SHP77 (cell line): Measurements from ENCODE around the gene KIAA0513.
A peak's percentile ranks its signal among the peaks of the same experiment; 100 is the strongest.
"Not testable (repeated sequence)": the region's sequence is repeated elsewhere in the genome, so short reads cannot be mapped to it uniquely, and the experiment has no call there.

Source experiments
- DNase-seq, 2 experiments: peaks; one replicate each; lab custom pipeline; 2025; lab: John Stamatoyannopoulos, UW

The KIAA0513 gene

GRCh38 chr16:85029981-85030401, 2.4 kb downstream of the KIAA0513 start:
- no peak for DNase-seq

- no peak for DNase-seq
These were observed 3.9 kb downstream of the KIAA0513 start for GRCh38 chr16:85031451-85031850.

- DNase-seq = not testable (repeated sequence)
These were observed 4.6 kb downstream of the KIAA0513 start for GRCh38 chr16:85032187-85032586.

- no peak for DNase-seq
These were observed 5.6 kb downstream of the KIAA0513 start for GRCh38 chr16:85033171-85033570.

GRCh38 chr16:85034591-85035433, 7.2 kb downstream of the KIAA0513 start:
- DNase-seq = peak in 1 of 2 experiments; percentile 17

GRCh38 chr16:85036236-85037049, 8.8 kb downstream of the KIAA0513 start:
- DNase-seq = peak; percentile 29 to 49

GRCh38 chr16:85037050-85037410, 9.4 kb downstream of the KIAA0513 start:
- DNase-seq = peak; percentile 89 to 97

- DNase-seq = no peak
These were observed 10.1 kb downstream of the KIAA0513 start for GRCh38 chr16:85037721-85038120.

- no peak for DNase-seq
These were observed 13.1 kb downstream of the KIAA0513 start for GRCh38 chr16:85040685-85041084.

- DNase-seq = peak; percentile 37 to 44
These were observed 13.9 kb downstream of the KIAA0513 start for GRCh38 chr16:85041219-85042166.

- DNase-seq = no peak
These were observed 14.6 kb downstream of the KIAA0513 start for GRCh38 chr16:85042167-85042526.

GRCh38 chr16:85042606-85043005, 15.0 kb downstream of the KIAA0513 start:
- DNase-seq = no peak

GRCh38 chr16:85045077-85045476, 17.5 kb downstream of the KIAA0513 start:
- DNase-seq = no peak

GRCh38 chr16:85045641-85046471, 18.3 kb downstream of the KIAA0513 start:
- no peak for DNase-seq

GRCh38 chr16:85046472-85046916, 18.9 kb downstream of the KIAA0513 start:
- no peak for DNase-seq

GRCh38 chr16:85046931-85047866, 19.6 kb downstream of the KIAA0513 start:
- no peak for DNase-seq

- no peak for DNase-seq
These were observed 20.4 kb downstream of the KIAA0513 start for GRCh38 chr16:85047867-85048455.

- DNase-seq = peak; percentile 14 to 36
These were observed 21.4 kb downstream of the KIAA0513 start for GRCh38 chr16:85048921-85049562.
